Ovary (tissue), 3 donors: ENCODE data around the gene SLCO2A1.

ENCODE experiments used
- EP300 ChIP-seq: sonication (generic); formaldehyde crosslinking; IDR thresholded peaks from one replicate; pipeline ENCODE4 v1.6.1; 2017; ENCODE audit warnings: antibody characterized with exemption
- TF ChIP-seq, protein P1 (sequence below), 3 donors: fragments of 450-650 bp in 2 of 3; fragments of 200-600 bp in 1 of 3; IDR thresholded peaks; one replicate each; pipeline versions ENCODE4 v1.5.1 to v1.8.0; 2016 to 2022; ENCODE audit warnings: antibody characterized with exemption in 3 of 3, mild to moderate bottlenecking in 1 of 3
- donor health status: DM: no; HTN: no; CAD: no.

GRCh38 chr3:133987136-133987535 is 42.6 kb downstream of the SLCO2A1 start:
- TF ChIP-seq, protein P1, sequence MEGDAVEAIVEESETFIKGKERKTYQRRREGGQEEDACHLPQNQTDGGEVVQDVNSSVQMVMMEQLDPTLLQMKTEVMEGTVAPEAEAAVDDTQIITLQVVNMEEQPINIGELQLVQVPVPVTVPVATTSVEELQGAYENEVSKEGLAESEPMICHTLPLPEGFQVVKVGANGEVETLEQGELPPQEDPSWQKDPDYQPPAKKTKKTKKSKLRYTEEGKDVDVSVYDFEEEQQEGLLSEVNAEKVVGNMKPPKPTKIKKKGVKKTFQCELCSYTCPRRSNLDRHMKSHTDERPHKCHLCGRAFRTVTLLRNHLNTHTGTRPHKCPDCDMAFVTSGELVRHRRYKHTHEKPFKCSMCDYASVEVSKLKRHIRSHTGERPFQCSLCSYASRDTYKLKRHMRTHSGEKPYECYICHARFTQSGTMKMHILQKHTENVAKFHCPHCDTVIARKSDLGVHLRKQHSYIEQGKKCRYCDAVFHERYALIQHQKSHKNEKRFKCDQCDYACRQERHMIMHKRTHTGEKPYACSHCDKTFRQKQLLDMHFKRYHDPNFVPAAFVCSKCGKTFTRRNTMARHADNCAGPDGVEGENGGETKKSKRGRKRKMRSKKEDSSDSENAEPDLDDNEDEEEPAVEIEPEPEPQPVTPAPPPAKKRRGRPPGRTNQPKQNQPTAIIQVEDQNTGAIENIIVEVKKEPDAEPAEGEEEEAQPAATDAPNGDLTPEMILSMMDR (IDR thresholded peaks at IDR 0.05) = no peak
- TF ChIP-seq EP300 = no peak
